Activated naive CD4-positive, alpha-beta T cell treated with anti-CD3 and anti-CD28 coated beads for 36 hours (primary cell): ENCODE data around the gene IKBKG. TPM values are rescaled to one million over a fixed set of nuclear protein-coding genes. Genes with fewer than 3 reads are reported as not detected.

ENCODE experiments used
- CTCF ChIA-PET: fragments of 350-600 bp; sonication (Branson Sonifier 250); formaldehyde crosslinking; loops from one replicate; lab custom pipeline; 2021; ENCODE audit warnings: antibody characterized with exemption; lab: Charles Lee
- DNase-seq: peaks from one replicate; pipeline ENCODE4 v3.0.0-alpha.2; 2020
- H3K27ac Mint-ChIP-seq: one replicate; pipeline ENCODE4 v1.8.0; 2021; ENCODE audit warnings: mild to moderate bottlenecking, mixed read lengths
- H3K27me3 Mint-ChIP-seq: one replicate; pipeline ENCODE4 v1.8.0; 2021; ENCODE audit warnings: low read depth, mixed read lengths
- H3K36me3 Mint-ChIP-seq: one replicate; pipeline ENCODE4 v1.8.0; 2021; ENCODE audit warnings: low read depth, mixed read lengths
- H3K4me1 Mint-ChIP-seq: one replicate; pipeline ENCODE4 v1.8.0; 2021; ENCODE audit warnings: low read depth, mixed read lengths
- H3K4me3 Mint-ChIP-seq: one replicate; pipeline ENCODE4 v1.8.0; 2021; ENCODE audit warnings: mild to moderate bottlenecking, moderate library complexity, mixed read lengths
- H3K9me3 Mint-ChIP-seq: one replicate; pipeline ENCODE4 v1.8.0; 2021; ENCODE audit warnings: mixed read lengths
- intact Hi-C: fragments of 100-400 bp; cut with micrococcal nuclease; formaldehyde crosslinking; loops from one replicate; pipeline ENCODE4 v1.15.1; 2023
- total RNA-seq, 2 experiments: library from RNA; stranded (reverse); gene quantifications; one replicate each; pipeline ENCODE4 v1.2.3, GENCODE V29; 2021

Gene IKBKG
- total RNA-seq, 2 experiments from 2014 or later, result 42.2 to 42.6 TPM

- Mint-ChIP-seq H3K27me3 (no peaks in the 10 kb centered on the region), H3K4me1 (peaks cover 24% of the 10 kb centered on the region), H3K4me3 (no peak overlapping the region), H3K36me3 (peaks cover 11% of the 10 kb centered on the region), H3K27ac (peak overlapping the region; percentile 44), H3K9me3 (no peaks in the 10 kb centered on the region)
- CTCF ChIA-PET, result no interaction called here
- DNase-seq, result no peak
- intact Hi-C loops, result no loop called here
These were observed 33.7 kb upstream of the IKBKG start for GRCh38 chrX:154513716-154514115.

- CTCF ChIA-PET, result interaction anchor here (2.1 kb wide), 1 partner anchor 12 kb away, joined by 7 read pairs; no protein-coding TSS in a partner anchor
- peak overlapping the region; percentile 71 for H3K27ac Mint-ChIP-seq
- DNase-seq, result peak; percentile 38
- H3K4me1 Mint-ChIP-seq, result peaks cover 24% of the 10 kb centered on the region
- intact Hi-C loops, result loop anchor here (5.0 kb wide), 1 partner anchor 138 kb away; the partner anchor contains the start of gene EMD
- H3K9me3 Mint-ChIP-seq, result no peaks in the 10 kb centered on the region
- peak overlapping the region; percentile 82 for H3K4me3 Mint-ChIP-seq
- no peaks in the 10 kb centered on the region for H3K27me3 Mint-ChIP-seq
- H3K36me3 Mint-ChIP-seq, result peaks cover 4% of the 10 kb centered on the region
These were observed 32.1 kb upstream of the IKBKG start for GRCh38 chrX:154515090-154515965.

- Mint-ChIP-seq H3K36me3 (peaks cover 3% of the 10 kb centered on the region), H3K9me3 (no peaks in the 10 kb centered on the region), H3K27me3 (no peaks in the 10 kb centered on the region), H3K27ac (peak within 1 kb of the TSS; percentile 79), H3K4me1 (peaks cover 23% of the 10 kb centered on the region), H3K4me3 (peak within 1 kb of the TSS; percentile 83)
- intact Hi-C loops, result loop anchor here (1.0 to 5.0 kb wide), 4 partner anchors 26 to 139 kb away; partner anchors contain the start of genes EMD, G6PD, IKBKG and LAGE3
- DNase-seq, result peak; percentile 95
- CTCF ChIA-PET, result interaction anchor here (2.1 kb wide), 1 partner anchor 11 kb away, joined by 7 read pairs; no protein-coding TSS in a partner anchor
These were observed 31.3 kb upstream of the IKBKG start, which contains the start of gene FAM3A for GRCh38 chrX:154515966-154516655. Gene FAM3A, minus strand, starts transcription at chrX:154516232. Its CDS starts 460 bp downstream, at chrX:154515772.

GRCh38 chrX:154516656-154517100 lies 30.7 kb upstream of the IKBKG start:
- CTCF ChIA-PET, result interaction anchor here (2.1 kb wide), 1 partner anchor 10 kb away, joined by 7 read pairs; no protein-coding TSS in a partner anchor
- H3K4me3 Mint-ChIP-seq, result peak overlapping the region; percentile 83
- H3K9me3 Mint-ChIP-seq, result no peaks in the 10 kb centered on the region
- DNase-seq, result no peak
- H3K27ac Mint-ChIP-seq, result peak overlapping the region; percentile 79
- H3K4me1 Mint-ChIP-seq, result peaks cover 22% of the 10 kb centered on the region
- intact Hi-C loops, result loop anchor here (1.0 to 5.0 kb wide), 4 partner anchors 26 to 139 kb away; partner anchors contain the start of genes EMD, G6PD, IKBKG and LAGE3
- H3K36me3 Mint-ChIP-seq, result peaks cover 1% of the 10 kb centered on the region
- H3K27me3 Mint-ChIP-seq, result no peaks in the 10 kb centered on the region

- Mint-ChIP-seq H3K36me3 (peaks cover 1% of the 10 kb centered on the region), H3K4me1 (peaks cover 18% of the 10 kb centered on the region), H3K27me3 (no peaks in the 10 kb centered on the region), H3K4me3 (peak overlapping the region; percentile 83), H3K9me3 (no peaks in the 10 kb centered on the region), H3K27ac (no peak overlapping the region)
- intact Hi-C loops, result loop anchor here (2.0 to 5.0 kb wide), 3 partner anchors 30 to 140 kb away; partner anchors contain the start of genes EMD, G6PD, IKBKG and LAGE3
- CTCF ChIA-PET, result interaction anchor here (2.1 kb wide), 1 partner anchor 10 kb away, joined by 7 read pairs; no protein-coding TSS in a partner anchor
- no peak for DNase-seq
These were observed 30.2 kb upstream of the IKBKG start for GRCh38 chrX:154517101-154517781.

GRCh38 chrX:154519389-154519788 lies 28.0 kb upstream of the IKBKG start:
- intact Hi-C loops, result loop anchor here (5.0 kb wide), 1 partner anchor 142 kb away; the partner anchor contains the start of gene EMD
- Mint-ChIP-seq H3K4me1 (peaks cover 5% of the 10 kb centered on the region), H3K27ac (no peak overlapping the region), H3K36me3 (peaks cover 1% of the 10 kb centered on the region), H3K4me3 (no peak overlapping the region), H3K9me3 (no peaks in the 10 kb centered on the region), H3K27me3 (no peaks in the 10 kb centered on the region)
- no peak for DNase-seq
- CTCF ChIA-PET, result interaction anchor here (1.2 kb wide), 1 partner anchor 7 kb away, joined by 4 read pairs; no protein-coding TSS in a partner anchor

GRCh38 chrX:154525606-154526490 lies 21.6 kb upstream of the IKBKG start:
- Mint-ChIP-seq H3K4me3 (no peak overlapping the region), H3K9me3 (no peaks in the 10 kb centered on the region), H3K36me3 (no peaks in the 10 kb centered on the region), H3K27me3 (no peaks in the 10 kb centered on the region), H3K27ac (peak overlapping the region; percentile 66), H3K4me1 (peaks cover 15% of the 10 kb centered on the region)
- DNase-seq, result peak; percentile 12
- CTCF ChIA-PET, result interaction anchor here (0.8 to 1.3 kb wide), 3 partner anchors 7 to 35 kb away, joined by 3 to 6 read pairs (median 4); partner anchors contain the start of gene SLC10A3
- intact Hi-C loops, result loop anchor here (2.0 to 5.0 kb wide), 2 partner anchors 21 to 129 kb away; partner anchors contain the start of genes G6PD, IKBKG and RPL10

GRCh38 chrX:154526901-154527675 lies 20.3 kb upstream of the IKBKG start:
- intact Hi-C loops, result loop anchor here (2.0 to 5.0 kb wide), 2 partner anchors 20 to 130 kb away; partner anchors contain the start of genes G6PD, IKBKG and RPL10
- peak; percentile 84 for DNase-seq
- CTCF ChIA-PET, result interaction anchor here (0.6 to 2.2 kb wide), 15 partner anchors 8 to 866 kb away, joined by 3 to 8 read pairs (median 4); partner anchors contain the start of gene FAM3A
- Mint-ChIP-seq H3K4me3 (no peak overlapping the region), H3K27ac (peak overlapping the region; percentile 79), H3K36me3 (peaks cover 3% of the 10 kb centered on the region), H3K27me3 (no peaks in the 10 kb centered on the region), H3K9me3 (no peaks in the 10 kb centered on the region), H3K4me1 (peaks cover 15% of the 10 kb centered on the region)

- H3K27me3 Mint-ChIP-seq, result no peaks in the 10 kb centered on the region
- intact Hi-C loops, result loop anchor here (5.0 kb wide), 1 partner anchor 132 kb away; the partner anchor contains the start of gene RPL10
- H3K9me3 Mint-ChIP-seq, result no peaks in the 10 kb centered on the region
- H3K4me3 Mint-ChIP-seq, result no peak overlapping the region
- CTCF ChIA-PET, result no interaction called here
- DNase-seq, result no peak
- H3K36me3 Mint-ChIP-seq, result peaks cover 7% of the 10 kb centered on the region
- peaks cover 15% of the 10 kb centered on the region for H3K4me1 Mint-ChIP-seq
- H3K27ac Mint-ChIP-seq, result no peak overlapping the region
These were observed 18.2 kb upstream of the IKBKG start for GRCh38 chrX:154529206-154529612.

- no peaks in the 10 kb centered on the region for H3K27me3 Mint-ChIP-seq
- DNase-seq, result no peak
- CTCF ChIA-PET, result no interaction called here
- no peaks in the 10 kb centered on the region for H3K9me3 Mint-ChIP-seq
- H3K4me1 Mint-ChIP-seq, result peaks cover 17% of the 10 kb centered on the region
- H3K27ac Mint-ChIP-seq, result no peak overlapping the region
- intact Hi-C loops, result no loop called here
- peaks cover 7% of the 10 kb centered on the region for H3K36me3 Mint-ChIP-seq
- H3K4me3 Mint-ChIP-seq, result no peak overlapping the region
These were observed 17.1 kb upstream of the IKBKG start for GRCh38 chrX:154530286-154530685.
